ENCODE measurements around the gene AKR1B1. TPM values are rescaled to one million over a fixed set of nuclear protein-coding genes. Genes with fewer than 3 reads are reported as not detected.
A peak's percentile ranks its signal among the peaks of the same experiment; 100 is the strongest.

The AKR1B1 gene
- total and polyA plus RNA-seq, 2 of the 13 experiments (the other 11 are each of a cell fraction or from before 2014, with no cell fraction given): 89.9 to 133 TPM

DNA sequence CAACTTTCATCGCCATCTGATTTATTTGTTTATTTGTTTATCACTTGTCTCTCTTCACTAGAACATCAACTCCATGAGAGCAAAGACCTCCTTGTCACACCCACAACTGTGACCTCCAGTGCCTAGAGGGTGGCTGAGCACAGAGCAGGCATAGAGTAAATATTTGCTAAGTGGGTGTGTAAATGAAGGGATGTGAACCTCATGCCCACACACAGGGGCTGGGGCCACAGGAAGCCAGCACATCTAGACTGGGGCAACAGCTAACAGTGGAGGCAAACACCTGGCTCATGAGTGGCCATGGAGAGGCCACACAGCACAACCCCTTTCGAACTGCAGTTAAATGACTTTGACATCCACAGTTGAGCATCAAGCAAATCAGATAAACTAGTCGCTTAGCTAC is 39.8 kb downstream of the AKR1B1 start (continued):
- TF ChIP-seq ZNF792 (CRISPR knock-in tag; IDR thresholded peaks at IDR 0.05) (no peak), SIX4 (CRISPR knock-in tag; IDR thresholded peaks at IDR 0.05) (no peak), MBD4 (IDR thresholded peaks at IDR 0.05; ENCODE audit: borderline replicate concordance, low read length) (no peak), ZNF563 (CRISPR knock-in tag; IDR thresholded peaks at IDR 0.05) (no peak), ETV5 (CRISPR knock-in tag; IDR thresholded peaks at IDR 0.05; ENCODE audit: borderline replicate concordance) (peak; percentile 68; the same call in 1 of the 2 replicates), CCAR2 (optimal IDR thresholded peaks at IDR 0.05; ENCODE audit: low read depth, low read length) (no peak), ARNT2 (CRISPR knock-in tag; IDR thresholded peaks at IDR 0.05; ENCODE audit: low read depth) (0 out of 2 replicates have a peak, but pooled peaks have one; percentile 27), SRSF4 (IDR thresholded peaks at IDR 0.05; ENCODE audit: low read depth, low read length, poor library complexity, severe bottlenecking) (no peak), ZNF678 (CRISPR knock-in tag; IDR thresholded peaks at IDR 0.05) (no peak), FOXC1 (CRISPR knock-in tag; IDR thresholded peaks at IDR 0.05; ENCODE audit: borderline replicate concordance) (no peak), BHLHE40 (IDR thresholded peaks at IDR 0.05; ENCODE audit: low read length) (no peak), PHF20 (CRISPR knock-in tag; IDR thresholded peaks at IDR 0.05) (no peak), TMF1 (CRISPR knock-in tag; IDR thresholded peaks at IDR 0.05; ENCODE audit: low read depth) (no peak), CREB1 (IDR thresholded peaks at IDR 0.05) (no peak), CREB1 (CRISPR knock-in tag; IDR thresholded peaks at IDR 0.05) (0 out of 2 replicates have a peak, but pooled peaks have one; percentile 39), KMT2A (CRISPR knock-in tag; IDR thresholded peaks at IDR 0.05) (no peak), SMARCC2 (IDR thresholded peaks at IDR 0.05) (no peak), SRF (IDR thresholded peaks at IDR 0.05; ENCODE audit: low read depth, low read length) (no peak)
- TF ChIP-seq, protein P1, sequence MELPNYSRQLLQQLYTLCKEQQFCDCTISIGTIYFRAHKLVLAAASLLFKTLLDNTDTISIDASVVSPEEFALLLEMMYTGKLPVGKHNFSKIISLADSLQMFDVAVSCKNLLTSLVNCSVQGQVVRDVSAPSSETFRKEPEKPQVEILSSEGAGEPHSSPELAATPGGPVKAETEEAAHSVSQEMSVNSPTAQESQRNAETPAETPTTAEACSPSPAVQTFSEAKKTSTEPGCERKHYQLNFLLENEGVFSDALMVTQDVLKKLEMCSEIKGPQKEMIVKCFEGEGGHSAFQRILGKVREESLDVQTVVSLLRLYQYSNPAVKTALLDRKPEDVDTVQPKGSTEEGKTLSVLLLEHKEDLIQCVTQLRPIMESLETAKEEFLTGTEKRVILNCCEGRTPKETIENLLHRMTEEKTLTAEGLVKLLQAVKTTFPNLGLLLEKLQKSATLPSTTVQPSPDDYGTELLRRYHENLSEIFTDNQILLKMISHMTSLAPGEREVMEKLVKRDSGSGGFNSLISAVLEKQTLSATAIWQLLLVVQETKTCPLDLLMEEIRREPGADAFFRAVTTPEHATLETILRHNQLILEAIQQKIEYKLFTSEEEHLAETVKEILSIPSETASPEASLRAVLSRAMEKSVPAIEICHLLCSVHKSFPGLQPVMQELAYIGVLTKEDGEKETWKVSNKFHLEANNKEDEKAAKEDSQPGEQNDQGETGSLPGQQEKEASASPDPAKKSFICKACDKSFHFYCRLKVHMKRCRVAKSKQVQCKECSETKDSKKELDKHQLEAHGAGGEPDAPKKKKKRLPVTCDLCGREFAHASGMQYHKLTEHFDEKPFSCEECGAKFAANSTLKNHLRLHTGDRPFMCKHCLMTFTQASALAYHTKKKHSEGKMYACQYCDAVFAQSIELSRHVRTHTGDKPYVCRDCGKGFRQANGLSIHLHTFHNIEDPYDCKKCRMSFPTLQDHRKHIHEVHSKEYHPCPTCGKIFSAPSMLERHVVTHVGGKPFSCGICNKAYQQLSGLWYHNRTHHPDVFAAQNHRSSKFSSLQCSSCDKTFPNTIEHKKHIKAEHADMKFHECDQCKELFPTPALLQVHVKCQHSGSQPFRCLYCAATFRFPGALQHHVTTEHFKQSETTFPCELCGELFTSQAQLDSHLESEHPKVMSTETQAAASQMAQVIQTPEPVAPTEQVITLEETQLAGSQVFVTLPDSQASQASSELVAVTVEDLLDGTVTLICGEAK (IDR thresholded peaks at IDR 0.05): no peak
- TF ChIP-seq, protein P1 (CRISPR knock-in tag; IDR thresholded peaks at IDR 0.05): no peak
- TF ChIP-seq, protein P2, sequence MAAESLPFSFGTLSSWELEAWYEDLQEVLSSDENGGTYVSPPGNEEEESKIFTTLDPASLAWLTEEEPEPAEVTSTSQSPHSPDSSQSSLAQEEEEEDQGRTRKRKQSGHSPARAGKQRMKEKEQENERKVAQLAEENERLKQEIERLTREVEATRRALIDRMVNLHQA (CRISPR knock-in tag; IDR thresholded peaks at IDR 0.05): no peak
- TF ChIP-seq, protein P3, sequence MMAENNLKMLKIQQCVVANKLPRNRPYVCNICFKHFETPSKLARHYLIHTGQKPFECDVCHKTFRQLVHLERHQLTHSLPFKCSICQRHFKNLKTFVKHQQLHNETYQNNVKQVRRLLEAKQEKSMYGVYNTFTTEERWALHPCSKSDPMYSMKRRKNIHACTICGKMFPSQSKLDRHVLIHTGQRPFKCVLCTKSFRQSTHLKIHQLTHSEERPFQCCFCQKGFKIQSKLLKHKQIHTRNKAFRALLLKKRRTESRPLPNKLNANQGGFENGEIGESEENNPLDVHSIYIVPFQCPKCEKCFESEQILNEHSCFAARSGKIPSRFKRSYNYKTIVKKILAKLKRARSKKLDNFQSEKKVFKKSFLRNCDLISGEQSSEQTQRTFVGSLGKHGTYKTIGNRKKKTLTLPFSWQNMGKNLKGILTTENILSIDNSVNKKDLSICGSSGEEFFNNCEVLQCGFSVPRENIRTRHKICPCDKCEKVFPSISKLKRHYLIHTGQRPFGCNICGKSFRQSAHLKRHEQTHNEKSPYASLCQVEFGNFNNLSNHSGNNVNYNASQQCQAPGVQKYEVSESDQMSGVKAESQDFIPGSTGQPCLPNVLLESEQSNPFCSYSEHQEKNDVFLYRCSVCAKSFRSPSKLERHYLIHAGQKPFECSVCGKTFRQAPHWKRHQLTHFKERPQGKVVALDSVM (CRISPR knock-in tag; IDR thresholded peaks at IDR 0.05): no peak

Measured in HepG2 (cell line).